ENCODE measurements around the gene SAA2. TPM values are rescaled to one million over a fixed set of nuclear protein-coding genes. Genes with fewer than 3 reads are reported as not detected.

Gene SAA2
- total RNA-seq, 1 experiment from 2014 or later, result not detected

GRCh38 chr11:18282626-18283025 lies 34.2 kb upstream of the SAA2 start:
- no peak for DNase-seq
- H2AFZ ChIP-seq (ENCODE audit: low read length), result no peak overlapping the region
- no peaks in the 10 kb centered on the region for H3K9me3 ChIP-seq (ENCODE audit: control insufficient read depth, low read depth, low read length)
- H4K8ac ChIP-seq (replicated peaks; ENCODE audit: insufficient read length, low read depth, low read length), result no peak overlapping the region
- H3K79me2 ChIP-seq (ENCODE audit: insufficient read depth, low read length), result no peaks in the 10 kb centered on the region
- Mint-ChIP-seq H3K4me3 (no peak overlapping the region), H3K36me3 (ENCODE audit: insufficient read depth in 1 of 3, low read depth in 3 of 3) (peaks cover 33 to 64% (median 64%) of the 10 kb centered on the region in 3 experiments; a peak in 6 of 7 replicates), H3K27ac (no peak overlapping the region), H3K9me3 (no peaks in the 10 kb centered on the region), H3K27me3 (ENCODE audit: low read depth) (no peaks in the 10 kb centered on the region), H3K4me1 (no peaks in the 10 kb centered on the region)
- no peak overlapping the region for H3K27ac ChIP-seq (ENCODE audit: insufficient read length, low read depth, low read length)
- H2BK20ac ChIP-seq (ENCODE audit: low read depth, low read length, poor library complexity, severe bottlenecking), result no peak overlapping the region
- H3K56ac ChIP-seq (ENCODE audit: insufficient read length, low read depth, low read length), result no peak overlapping the region
- no CpG with 5 or more reads among the region's 2 CpGs for WGBS (ENCODE audit: extremely low coverage, insufficient read length, low lambda C conversion rate)
- no peak overlapping the region for H2BK120ac ChIP-seq (ENCODE audit: low read depth, low read length, poor library complexity, severe bottlenecking)
- no peak overlapping the region for H3K4ac ChIP-seq (ENCODE audit: low read depth, low read length)
- no peak overlapping the region for H3K23ac ChIP-seq (ENCODE audit: insufficient read length, low read depth, low read length)
- H2BK12ac ChIP-seq (ENCODE audit: insufficient read length, low read depth, low read length), result no peak overlapping the region
- H3K4me1 ChIP-seq (ENCODE audit: insufficient read depth, low read length), result no peaks in the 10 kb centered on the region
- no peak overlapping the region for H4K91ac ChIP-seq (ENCODE audit: insufficient read length, low read depth, low read length)
- H3K14ac ChIP-seq (ENCODE audit: insufficient read depth, low read length), result no peak overlapping the region
- H3K23me2 ChIP-seq (ENCODE audit: insufficient read length, low read depth, low read length, poor library complexity, severe bottlenecking), result no peaks in the 10 kb centered on the region
- no peaks in the 10 kb centered on the region for H3K27me3 ChIP-seq (ENCODE audit: insufficient read depth, low read length)
- no peak overlapping the region for H3K4me2 ChIP-seq (ENCODE audit: insufficient read depth, insufficient read length, low read length)
- H3T11ph ChIP-seq (ENCODE audit: low read length), result no peak overlapping the region
- H3K79me1 ChIP-seq (ENCODE audit: insufficient read depth, low read depth, low read length, poor library complexity, severe bottlenecking), result no peaks in the 10 kb centered on the region
- H2BK5ac ChIP-seq (ENCODE audit: insufficient read length, low read length), result no peak overlapping the region
- no peak overlapping the region for H3K18ac ChIP-seq (ENCODE audit: insufficient read length, low read depth, low read length)
- H2AK5ac ChIP-seq (ENCODE audit: insufficient read length, low read length), result no peak overlapping the region
- TF ChIP-seq, protein P1, sequence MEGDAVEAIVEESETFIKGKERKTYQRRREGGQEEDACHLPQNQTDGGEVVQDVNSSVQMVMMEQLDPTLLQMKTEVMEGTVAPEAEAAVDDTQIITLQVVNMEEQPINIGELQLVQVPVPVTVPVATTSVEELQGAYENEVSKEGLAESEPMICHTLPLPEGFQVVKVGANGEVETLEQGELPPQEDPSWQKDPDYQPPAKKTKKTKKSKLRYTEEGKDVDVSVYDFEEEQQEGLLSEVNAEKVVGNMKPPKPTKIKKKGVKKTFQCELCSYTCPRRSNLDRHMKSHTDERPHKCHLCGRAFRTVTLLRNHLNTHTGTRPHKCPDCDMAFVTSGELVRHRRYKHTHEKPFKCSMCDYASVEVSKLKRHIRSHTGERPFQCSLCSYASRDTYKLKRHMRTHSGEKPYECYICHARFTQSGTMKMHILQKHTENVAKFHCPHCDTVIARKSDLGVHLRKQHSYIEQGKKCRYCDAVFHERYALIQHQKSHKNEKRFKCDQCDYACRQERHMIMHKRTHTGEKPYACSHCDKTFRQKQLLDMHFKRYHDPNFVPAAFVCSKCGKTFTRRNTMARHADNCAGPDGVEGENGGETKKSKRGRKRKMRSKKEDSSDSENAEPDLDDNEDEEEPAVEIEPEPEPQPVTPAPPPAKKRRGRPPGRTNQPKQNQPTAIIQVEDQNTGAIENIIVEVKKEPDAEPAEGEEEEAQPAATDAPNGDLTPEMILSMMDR (conservative IDR thresholded peaks at IDR 0.05), result no peak
- H4K20me1 ChIP-seq (ENCODE audit: control insufficient read depth, insufficient read depth, insufficient read length), result no peaks in the 10 kb centered on the region
- H3K9ac ChIP-seq (ENCODE audit: extremely low read depth, insufficient read length, low read length), result no peak overlapping the region
- H2BK15ac ChIP-seq (ENCODE audit: low read depth, low read length), result no peak overlapping the region
- H4K5ac ChIP-seq (ENCODE audit: insufficient read length, low read depth, low read length), result no peak overlapping the region

Measured in H9 (cell line).